Measurements from ENCODE around the gene NIT1.

Gene NIT1

DNA sequence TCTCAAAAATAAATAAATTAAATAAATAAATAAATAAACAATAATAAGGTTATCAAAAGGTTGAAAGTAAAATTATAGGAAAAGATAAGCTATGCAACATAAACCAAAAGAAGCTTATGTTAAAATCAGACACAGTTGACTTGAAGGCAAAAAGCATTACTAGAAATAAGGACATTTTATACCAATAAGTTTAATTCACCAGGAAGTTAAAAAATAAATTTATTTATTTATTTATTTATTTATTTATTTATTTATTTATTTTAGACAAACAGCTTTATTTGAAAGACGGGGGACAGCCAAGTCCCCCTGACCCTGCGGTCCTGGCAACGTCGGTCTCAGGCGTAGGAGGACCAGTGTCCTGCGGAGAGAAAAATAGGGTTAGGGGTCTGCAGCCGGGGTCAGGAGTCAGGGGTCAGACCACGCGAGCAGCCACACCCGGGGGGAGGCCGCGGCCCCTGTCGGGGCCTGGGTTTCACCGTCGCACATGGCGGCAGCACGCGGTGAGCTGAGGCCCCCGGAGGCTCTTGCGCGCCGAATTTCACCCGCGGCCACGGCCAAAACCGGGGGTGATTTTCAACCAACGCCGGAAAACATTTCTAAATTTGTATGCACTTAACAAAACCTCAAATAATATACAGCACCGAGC is 23.0 kb downstream of the NIT1 start:
- H3K4me1 ChIP-seq (ENCODE audit: control insufficient read depth, low read depth, low read length): no peaks in the 10 kb centered on the region
- no peak overlapping the region for H3K4me3 ChIP-seq (ENCODE audit: low read length)

DNA sequence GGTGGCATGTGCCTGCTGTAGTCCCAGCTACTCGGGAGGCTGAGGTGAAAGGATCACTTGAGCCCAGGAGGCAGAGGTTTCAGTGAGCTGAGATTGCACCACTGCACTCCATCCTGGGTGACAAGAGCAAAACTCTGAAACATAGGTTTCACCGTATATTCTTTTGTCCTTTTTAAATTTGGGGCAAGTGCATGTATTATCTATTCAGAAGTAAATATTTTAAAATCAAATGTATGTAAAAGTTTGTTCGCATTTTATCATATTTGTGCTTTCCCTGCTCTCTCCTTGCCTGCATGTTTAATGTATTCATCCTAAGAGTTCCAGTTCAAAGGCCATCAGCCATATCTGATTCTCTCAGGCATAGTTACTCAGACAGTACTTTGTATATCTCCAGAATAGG is 27.9 kb downstream of the NIT1 start:
- Histone ChIP-seq H3K9me3 (ENCODE audit: control insufficient read depth, low read depth, low read length) (no peaks in the 10 kb centered on the region), H3K4me1 (ENCODE audit: control insufficient read depth, low read depth, low read length) (no peaks in the 10 kb centered on the region), H3K36me3 (ENCODE audit: control insufficient read depth, low read depth, low read length) (no peaks in the 10 kb centered on the region), H3K4me3 (ENCODE audit: low read length) (no peak overlapping the region), H3K9ac (ENCODE audit: low read length) (no peak overlapping the region), H3K27ac (ENCODE audit: low read length) (no peak overlapping the region), H3K27me3 (ENCODE audit: control insufficient read depth, insufficient read depth, low read length) (no peaks in the 10 kb centered on the region)

More for the DNA sequence above, 23.0 kb downstream of the NIT1 start:
- Histone ChIP-seq H3K9me3 (ENCODE audit: control insufficient read depth, low read depth, low read length) (no peaks in the 10 kb centered on the region), H3K36me3 (ENCODE audit: control insufficient read depth, low read depth, low read length) (no peaks in the 10 kb centered on the region), H3K9ac (ENCODE audit: low read length) (no peak overlapping the region), H3K27me3 (ENCODE audit: control insufficient read depth, insufficient read depth, low read length) (no peaks in the 10 kb centered on the region), H3K27ac (ENCODE audit: low read length) (no peak overlapping the region)

DNA sequence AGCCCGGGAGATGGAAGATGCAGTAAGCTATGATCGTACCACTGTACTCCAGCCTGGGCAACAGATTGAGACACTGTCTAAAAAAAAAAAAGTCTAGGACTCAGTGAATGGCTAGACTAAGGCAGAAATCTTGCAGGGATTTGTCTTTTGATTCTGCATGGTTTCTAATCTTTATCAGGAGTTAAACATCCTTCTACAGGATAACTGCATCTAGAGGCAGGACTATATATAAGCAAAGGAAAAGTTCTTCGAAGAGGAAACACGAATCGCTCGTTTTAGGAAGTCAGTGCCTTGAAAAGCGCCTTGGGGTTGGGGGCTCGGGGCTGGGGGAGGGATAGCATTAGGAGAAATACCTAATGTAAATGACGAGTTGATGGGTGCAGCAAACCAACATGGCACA is 35.3 kb downstream of the NIT1 start:
- Histone ChIP-seq H3K9me3 (ENCODE audit: control insufficient read depth, low read depth, low read length) (no peaks in the 10 kb centered on the region), H3K27ac (ENCODE audit: low read length) (peak overlapping the region; percentile 24), H3K4me3 (ENCODE audit: low read length) (peak overlapping the region; percentile 98), H3K27me3 (ENCODE audit: control insufficient read depth, insufficient read depth, low read length) (no peaks in the 10 kb centered on the region), H3K4me1 (ENCODE audit: control insufficient read depth, low read depth, low read length) (peaks cover 3% of the 10 kb centered on the region), H3K36me3 (ENCODE audit: control insufficient read depth, low read depth, low read length) (peaks cover 9% of the 10 kb centered on the region), H3K9ac (ENCODE audit: low read length) (peak overlapping the region; percentile 99)

DNA sequence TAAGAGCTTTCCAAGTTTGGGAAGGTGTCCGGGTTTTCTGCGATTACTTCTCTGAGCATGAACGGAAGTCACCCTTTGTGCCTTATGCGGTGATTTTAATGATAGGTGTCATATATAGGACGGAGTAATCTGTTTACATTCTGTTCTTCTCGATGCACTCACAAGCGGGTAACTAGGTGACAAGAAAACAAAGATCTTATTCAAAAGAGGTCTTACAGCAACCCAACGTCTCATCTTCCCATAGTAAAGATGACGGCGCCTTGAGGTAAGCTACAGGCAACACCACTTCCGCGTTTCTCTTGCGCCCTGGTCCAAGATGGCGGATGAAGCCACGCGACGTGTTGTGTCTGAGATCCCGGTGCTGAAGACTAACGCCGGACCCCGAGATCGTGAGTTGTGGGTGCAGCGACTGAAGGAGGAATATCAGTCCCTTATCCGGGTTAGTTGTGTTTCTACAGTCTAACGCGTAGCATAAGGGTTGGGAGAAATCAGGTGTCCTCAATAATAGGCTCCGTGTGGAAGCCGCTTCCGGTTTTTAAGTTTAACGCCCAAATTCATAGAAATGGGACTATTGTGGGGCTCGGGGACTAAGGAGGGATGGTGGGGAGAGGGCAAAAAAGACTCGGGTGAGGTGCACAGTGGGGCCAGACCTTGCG is 35.9 kb downstream of the NIT1 start, which contains the start of gene UFC1:
UFC1 (plus strand) TSS at position 297 of the 656 bp plus-strand sequence; CDS start at position 317, 20 bp downstream.
- Histone ChIP-seq H3K36me3 (ENCODE audit: control insufficient read depth, low read depth, low read length) (peaks cover 14% of the 10 kb centered on the region), H3K4me3 (ENCODE audit: low read length) (peak within 1 kb of the TSS; percentile 98), H3K9ac (ENCODE audit: low read length) (peak within 1 kb of the TSS; percentile 99), H3K27me3 (ENCODE audit: control insufficient read depth, insufficient read depth, low read length) (no peaks in the 10 kb centered on the region), H3K4me1 (ENCODE audit: control insufficient read depth, low read depth, low read length) (peaks cover 7% of the 10 kb centered on the region), H3K27ac (ENCODE audit: low read length) (peak within 1 kb of the TSS; percentile 100), H3K9me3 (ENCODE audit: control insufficient read depth, low read depth, low read length) (no peaks in the 10 kb centered on the region)

DNA sequence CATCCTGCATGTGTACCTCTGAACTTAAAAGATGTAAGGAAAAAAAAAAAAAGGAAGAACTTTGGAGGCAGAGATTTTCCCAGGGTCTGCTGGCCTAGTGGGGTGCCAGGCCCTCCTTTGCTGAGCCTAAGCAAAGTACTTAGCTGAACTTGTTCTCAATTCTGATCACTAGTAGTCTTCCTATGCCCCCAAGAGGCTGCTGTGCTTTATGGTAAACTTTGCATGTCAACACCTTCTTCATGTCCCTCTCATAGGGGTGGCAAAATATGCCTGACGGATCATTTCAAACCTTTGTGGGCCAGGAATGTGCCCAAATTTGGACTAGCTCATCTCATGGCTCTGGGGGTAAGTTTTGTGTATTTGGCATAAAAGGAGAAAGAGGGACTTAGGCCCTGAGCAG is 40.0 kb downstream of the NIT1 start:
- Histone ChIP-seq H3K4me3 (ENCODE audit: low read length) (no peak overlapping the region), H3K9me3 (ENCODE audit: control insufficient read depth, low read depth, low read length) (no peaks in the 10 kb centered on the region), H3K36me3 (ENCODE audit: control insufficient read depth, low read depth, low read length) (peaks cover 17% of the 10 kb centered on the region), H3K27me3 (ENCODE audit: control insufficient read depth, insufficient read depth, low read length) (no peaks in the 10 kb centered on the region), H3K4me1 (ENCODE audit: control insufficient read depth, low read depth, low read length) (peaks cover 11% of the 10 kb centered on the region), H3K9ac (ENCODE audit: low read length) (no peak overlapping the region), H3K27ac (ENCODE audit: low read length) (no peak overlapping the region)

DNA sequence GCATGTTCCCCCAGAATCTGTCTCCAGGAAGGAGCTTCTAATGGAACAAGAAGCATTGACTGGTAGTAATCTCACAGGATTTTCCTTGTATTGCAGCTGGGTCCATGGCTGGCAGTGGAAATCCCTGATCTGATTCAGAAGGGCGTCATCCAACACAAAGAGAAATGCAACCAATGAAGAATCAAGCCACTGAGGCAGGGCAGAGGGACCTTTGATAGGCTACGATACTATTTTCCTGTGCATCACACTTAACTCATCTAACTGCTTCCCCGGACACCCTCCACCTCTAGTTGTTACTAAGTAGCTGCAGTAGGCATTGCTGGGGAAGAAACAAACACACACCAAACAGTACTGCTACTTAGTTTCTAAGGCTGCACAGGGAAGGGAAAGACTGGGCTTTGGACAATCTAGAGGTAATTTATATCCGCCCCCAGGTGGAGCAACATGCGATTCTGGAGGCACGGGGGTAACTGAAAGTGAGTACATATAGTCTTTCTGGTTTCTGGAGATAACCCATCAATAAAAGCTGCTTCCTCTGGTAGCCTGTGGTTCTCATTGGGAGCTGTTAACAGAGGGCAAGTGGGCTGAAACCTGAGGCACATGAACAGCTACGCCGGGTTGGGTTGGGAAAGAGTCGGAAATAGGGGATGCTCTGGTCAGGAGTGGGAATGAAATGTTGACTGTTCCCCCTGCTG is 40.6 kb downstream of the NIT1 start:
- H3K27ac ChIP-seq (ENCODE audit: low read length): no peak overlapping the region

DNA sequence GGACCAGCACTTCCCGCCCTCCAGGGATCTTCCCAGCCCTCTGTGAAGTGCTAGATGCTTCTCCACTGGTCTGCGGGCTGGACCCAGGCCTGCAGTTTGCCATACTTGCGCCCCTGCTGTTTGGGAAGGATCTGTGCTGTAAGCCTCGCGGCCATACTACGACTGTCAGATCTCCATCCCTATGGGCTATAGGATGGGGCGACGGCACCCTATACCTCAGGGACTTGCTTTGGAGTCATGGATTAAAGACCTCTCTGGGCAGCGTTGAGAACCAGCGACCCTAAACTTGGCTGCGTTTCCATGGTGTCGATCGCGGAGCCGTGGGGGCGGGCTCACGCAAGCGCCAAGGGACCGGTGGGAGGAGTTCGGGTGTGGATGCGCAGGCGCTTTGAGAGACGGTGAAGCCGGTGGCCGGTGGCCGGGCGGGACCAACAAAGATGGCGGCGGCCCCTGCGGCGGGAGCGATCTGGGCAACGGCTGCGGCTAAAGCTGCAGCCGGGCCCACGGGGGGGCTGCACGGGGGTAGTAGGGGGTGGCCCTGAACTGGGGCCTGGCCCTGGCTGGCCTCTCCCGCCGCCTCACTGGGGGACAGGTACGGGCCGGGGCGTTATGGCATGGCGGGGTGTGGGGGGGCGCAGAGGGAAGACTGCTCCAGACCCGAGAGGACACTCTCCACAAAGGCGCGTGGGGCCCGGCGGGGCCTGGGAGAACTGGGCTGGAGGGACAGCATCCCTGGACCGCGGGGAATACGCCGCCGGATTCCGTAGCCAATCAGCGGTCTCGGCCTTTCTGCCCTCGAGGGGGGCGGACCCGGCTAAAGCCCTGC is 41.4 kb downstream of the NIT1 start, which contains the start of gene USP21:
USP21 (plus strand) TSS at position 414 of the 826 bp plus-strand sequence. CDS start 1,141 bp downstream, outside the sequence.
- Histone ChIP-seq H3K9me3 (ENCODE audit: control insufficient read depth, low read depth, low read length) (no peaks in the 10 kb centered on the region), H3K36me3 (ENCODE audit: control insufficient read depth, low read depth, low read length) (peaks cover 20% of the 10 kb centered on the region), H3K4me1 (ENCODE audit: control insufficient read depth, low read depth, low read length) (peaks cover 11% of the 10 kb centered on the region), H3K9ac (ENCODE audit: low read length) (peak within 1 kb of the TSS; percentile 85), H3K27ac (ENCODE audit: low read length) (peak within 1 kb of the TSS; percentile 77), H3K27me3 (ENCODE audit: control insufficient read depth, insufficient read depth, low read length) (no peaks in the 10 kb centered on the region), H3K4me3 (ENCODE audit: low read length) (peak within 1 kb of the TSS; percentile 62)

More for the DNA sequence above, 40.6 kb downstream of the NIT1 start:
- Histone ChIP-seq H3K4me3 (ENCODE audit: low read length) (peak overlapping the region; percentile 62), H3K27me3 (ENCODE audit: control insufficient read depth, insufficient read depth, low read length) (no peaks in the 10 kb centered on the region), H3K9ac (ENCODE audit: low read length) (peak overlapping the region; percentile 85), H3K36me3 (ENCODE audit: control insufficient read depth, low read depth, low read length) (peaks cover 17% of the 10 kb centered on the region), H3K4me1 (ENCODE audit: control insufficient read depth, low read depth, low read length) (peaks cover 11% of the 10 kb centered on the region), H3K9me3 (ENCODE audit: control insufficient read depth, low read depth, low read length) (no peaks in the 10 kb centered on the region)

DNA sequence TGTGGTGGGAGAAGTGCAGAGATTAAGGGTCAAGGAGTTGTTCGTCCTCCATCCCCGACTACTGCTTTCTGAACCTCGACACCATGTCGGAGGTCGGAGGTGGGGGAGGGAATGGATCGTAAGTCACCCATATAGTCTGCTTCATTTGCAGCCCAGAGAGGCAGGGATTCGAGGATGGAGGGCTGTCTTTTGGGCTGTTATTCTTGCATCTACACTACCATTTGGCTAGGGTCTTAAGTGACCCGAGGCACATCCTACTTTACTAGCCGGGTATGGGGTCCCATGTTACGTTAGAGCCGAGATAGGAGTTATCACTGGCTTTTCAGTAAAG is 42.0 kb downstream of the NIT1 start:
- Histone ChIP-seq H3K27me3 (ENCODE audit: control insufficient read depth, insufficient read depth, low read length) (no peaks in the 10 kb centered on the region), H3K9me3 (ENCODE audit: control insufficient read depth, low read depth, low read length) (no peaks in the 10 kb centered on the region), H3K4me3 (ENCODE audit: low read length) (peak overlapping the region; percentile 62), H3K27ac (ENCODE audit: low read length) (peak overlapping the region; percentile 77), H3K9ac (ENCODE audit: low read length) (peak overlapping the region; percentile 85), H3K36me3 (ENCODE audit: control insufficient read depth, low read depth, low read length) (peaks cover 23% of the 10 kb centered on the region), H3K4me1 (ENCODE audit: control insufficient read depth, low read depth, low read length) (peaks cover 9% of the 10 kb centered on the region)

DNA sequence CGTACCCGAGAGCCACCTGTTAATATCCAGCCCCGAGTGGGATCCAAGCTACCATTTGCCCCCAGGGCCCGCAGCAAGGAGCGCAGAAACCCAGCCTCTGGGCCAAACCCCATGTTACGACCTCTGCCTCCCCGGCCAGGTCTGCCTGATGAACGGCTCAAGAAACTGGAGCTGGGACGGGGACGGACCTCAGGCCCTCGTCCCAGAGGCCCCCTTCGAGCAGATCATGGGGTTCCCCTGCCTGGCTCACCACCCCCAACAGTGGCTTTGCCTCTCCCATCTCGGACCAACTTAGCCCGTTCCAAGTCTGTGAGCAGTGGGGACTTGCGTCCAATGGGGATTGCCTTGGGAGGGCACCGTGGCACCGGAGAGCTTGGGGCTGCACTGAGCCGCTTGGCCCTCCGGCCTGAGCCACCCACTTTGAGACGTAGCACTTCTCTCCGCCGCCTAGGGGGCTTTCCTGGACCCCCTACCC is 42.8 kb downstream of the NIT1 start:
- Histone ChIP-seq H3K36me3 (ENCODE audit: control insufficient read depth, low read depth, low read length) (peaks cover 23% of the 10 kb centered on the region), H3K9me3 (ENCODE audit: control insufficient read depth, low read depth, low read length) (no peaks in the 10 kb centered on the region), H3K27me3 (ENCODE audit: control insufficient read depth, insufficient read depth, low read length) (no peaks in the 10 kb centered on the region), H3K9ac (ENCODE audit: low read length) (no peak overlapping the region), H3K4me3 (ENCODE audit: low read length) (no peak overlapping the region), H3K4me1 (ENCODE audit: control insufficient read depth, low read depth, low read length) (peaks cover 11% of the 10 kb centered on the region), H3K27ac (ENCODE audit: low read length) (no peak overlapping the region)

DNA sequence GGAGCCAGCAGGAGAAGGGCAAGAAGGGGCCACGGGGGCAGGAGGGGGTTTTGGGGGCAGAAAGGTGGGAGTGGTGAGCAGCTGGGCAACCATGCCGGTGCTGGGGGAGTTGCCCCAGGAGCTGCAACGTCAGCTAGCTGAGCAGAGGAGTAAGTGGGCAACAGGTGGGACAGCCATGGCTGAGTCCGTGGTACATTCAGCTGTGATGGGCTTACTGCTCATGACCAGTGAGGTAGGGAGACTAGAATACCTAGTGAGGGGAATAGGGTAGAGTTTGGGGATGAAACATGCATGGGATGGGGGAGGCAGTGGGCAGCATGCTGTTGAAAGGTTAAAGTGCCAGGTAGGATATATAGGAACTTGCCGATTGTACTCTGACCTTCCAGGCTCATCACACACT is 43.7 kb downstream of the NIT1 start:
- Histone ChIP-seq H3K27me3 (ENCODE audit: control insufficient read depth, insufficient read depth, low read length) (no peaks in the 10 kb centered on the region), H3K36me3 (ENCODE audit: control insufficient read depth, low read depth, low read length) (peaks cover 23% of the 10 kb centered on the region), H3K27ac (ENCODE audit: low read length) (no peak overlapping the region), H3K9me3 (ENCODE audit: control insufficient read depth, low read depth, low read length) (no peaks in the 10 kb centered on the region), H3K9ac (ENCODE audit: low read length) (no peak overlapping the region), H3K4me1 (ENCODE audit: control insufficient read depth, low read depth, low read length) (peaks cover 11% of the 10 kb centered on the region), H3K4me3 (ENCODE audit: low read length) (no peak overlapping the region)

DNA sequence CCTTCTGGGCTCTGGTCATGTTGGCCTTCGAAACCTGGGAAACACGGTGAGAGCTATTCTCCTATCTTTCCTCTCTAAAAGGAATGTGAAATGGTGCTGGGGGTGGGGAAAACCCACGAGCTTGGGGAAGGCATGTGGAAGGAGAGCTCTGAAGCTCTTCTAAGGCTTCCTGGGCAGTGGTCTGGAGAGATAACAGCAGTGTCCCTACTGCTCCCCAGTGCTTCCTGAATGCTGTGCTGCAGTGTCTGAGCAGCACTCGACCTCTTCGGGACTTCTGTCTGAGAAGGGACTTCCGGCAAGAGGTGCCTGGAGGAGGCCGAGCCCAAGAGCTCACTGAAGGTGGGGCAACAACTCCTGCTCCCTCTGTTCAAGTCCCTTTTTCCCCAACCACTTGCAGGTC is 44.1 kb downstream of the NIT1 start:
- no peaks in the 10 kb centered on the region for H3K27me3 ChIP-seq (ENCODE audit: control insufficient read depth, insufficient read depth, low read length)
- no peaks in the 10 kb centered on the region for H3K9me3 ChIP-seq (ENCODE audit: control insufficient read depth, low read depth, low read length)
- H3K4me3 ChIP-seq (ENCODE audit: low read length): no peak overlapping the region
- no peak overlapping the region for H3K9ac ChIP-seq (ENCODE audit: low read length)
- H3K27ac ChIP-seq (ENCODE audit: low read length): no peak overlapping the region
- H3K36me3 ChIP-seq (ENCODE audit: control insufficient read depth, low read depth, low read length): peaks cover 21% of the 10 kb centered on the region
- H3K4me1 ChIP-seq (ENCODE audit: control insufficient read depth, low read depth, low read length): peaks cover 11% of the 10 kb centered on the region
